NCI-H82 (cell line): ENCODE data around the gene LHPP.
A peak's percentile ranks its signal among the peaks of the same experiment; 100 is the strongest.

ENCODE experiments used
- DNase-seq: peaks from one replicate; lab custom pipeline; 2025; lab: John Stamatoyannopoulos, UW

LHPP gene

DNA sequence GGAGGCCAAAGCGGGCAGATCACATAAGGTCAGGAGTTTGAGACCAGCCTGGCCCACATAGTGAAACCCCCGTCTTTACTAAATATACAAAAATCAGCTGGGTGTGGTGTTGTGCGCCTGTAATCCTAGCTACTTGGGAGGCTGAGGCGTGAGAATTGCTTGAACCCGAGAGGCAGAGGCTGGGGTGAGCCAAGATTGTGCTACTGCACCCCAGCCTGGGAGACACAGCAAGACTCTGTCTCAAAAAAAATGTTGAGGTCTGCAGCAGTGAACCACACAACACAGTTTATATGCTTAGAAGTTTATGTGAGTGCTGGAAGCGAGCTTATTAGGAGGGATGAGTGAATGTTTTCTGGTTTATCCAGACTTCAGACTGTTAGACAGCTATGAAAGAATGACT is 10.4 kb downstream of the LHPP start:
- no peak for DNase-seq

DNA sequence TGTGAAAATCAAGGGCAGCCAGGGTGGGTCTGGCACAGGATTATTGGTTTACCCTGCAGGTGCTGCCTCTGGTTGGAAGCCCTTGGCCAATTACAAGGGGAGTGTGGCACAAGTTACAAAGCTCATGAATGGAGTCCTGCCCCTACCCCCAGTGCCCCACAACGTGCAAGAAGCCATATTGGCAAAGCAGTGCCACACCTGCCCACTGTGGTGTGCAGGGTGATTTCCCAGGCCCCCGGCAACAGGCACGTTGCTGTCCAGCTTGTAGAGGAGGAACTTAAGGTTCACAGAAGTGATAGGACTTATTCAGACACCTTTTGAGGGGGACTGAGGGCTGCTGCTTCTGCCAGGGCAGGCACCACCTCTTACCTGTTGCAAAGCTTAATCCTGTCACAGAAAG is 11.4 kb downstream of the LHPP start:
- no peak for DNase-seq

DNA sequence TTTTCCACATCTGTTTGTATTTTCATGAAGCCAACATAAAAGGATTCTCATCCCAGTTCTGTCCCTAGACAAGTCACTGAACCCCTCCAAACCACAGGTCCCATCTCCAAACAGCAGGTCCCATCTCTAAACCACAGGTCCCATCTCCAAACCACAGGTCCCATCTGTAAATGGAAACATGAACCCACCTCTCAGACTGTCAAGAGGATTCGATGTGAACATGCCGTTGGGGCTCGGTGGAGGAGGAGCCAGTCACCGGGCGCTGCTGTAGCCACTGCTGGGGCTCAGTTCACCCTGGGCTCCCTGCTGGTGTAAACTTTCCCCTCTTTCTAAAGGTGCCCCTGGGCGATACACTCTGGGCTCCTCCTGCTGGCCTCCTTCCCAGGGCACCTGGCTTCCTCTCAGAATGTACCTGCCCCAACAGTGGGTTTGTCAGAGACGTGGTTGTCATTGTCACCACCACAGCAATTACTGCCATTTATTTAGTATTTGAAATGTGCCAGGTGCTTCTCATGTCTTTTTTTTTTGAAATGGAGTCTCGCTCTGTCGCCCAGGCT is 13.0 kb downstream of the LHPP start:
- no peak for DNase-seq

DNA sequence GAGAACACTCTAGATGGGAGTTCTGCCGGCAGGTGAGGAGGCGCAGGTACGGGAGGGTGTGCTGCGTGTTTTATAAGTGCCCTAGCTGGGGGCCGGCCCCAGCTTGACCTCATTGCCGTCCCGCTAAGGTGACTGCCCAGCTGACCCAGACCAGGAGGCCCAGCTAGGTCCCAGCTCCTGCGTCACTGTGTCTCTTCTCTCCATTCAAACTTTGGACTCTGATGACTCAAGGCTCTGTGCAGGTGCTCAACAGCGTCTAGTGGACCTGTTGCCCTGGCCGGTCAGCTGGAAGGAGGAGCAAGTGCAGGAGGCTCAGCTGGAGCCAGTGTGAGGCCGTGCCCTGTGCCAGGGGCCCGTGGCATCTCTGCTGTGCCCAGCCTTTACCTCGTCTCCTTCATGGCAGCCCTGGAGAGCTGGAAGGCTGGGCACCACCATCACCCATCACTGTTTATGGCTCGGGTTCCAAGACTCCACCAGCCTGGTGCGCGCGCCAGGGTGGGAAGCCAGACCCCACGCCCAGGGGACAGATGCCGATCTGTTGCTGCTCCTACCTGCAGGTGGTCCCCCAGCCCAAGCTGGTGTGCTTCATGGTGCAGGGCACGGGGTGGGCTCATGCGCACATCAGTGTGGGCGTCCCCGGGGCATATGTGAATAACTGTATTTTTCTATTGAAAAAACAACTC is 14.6 kb downstream of the LHPP start:
- no peak for DNase-seq

DNA sequence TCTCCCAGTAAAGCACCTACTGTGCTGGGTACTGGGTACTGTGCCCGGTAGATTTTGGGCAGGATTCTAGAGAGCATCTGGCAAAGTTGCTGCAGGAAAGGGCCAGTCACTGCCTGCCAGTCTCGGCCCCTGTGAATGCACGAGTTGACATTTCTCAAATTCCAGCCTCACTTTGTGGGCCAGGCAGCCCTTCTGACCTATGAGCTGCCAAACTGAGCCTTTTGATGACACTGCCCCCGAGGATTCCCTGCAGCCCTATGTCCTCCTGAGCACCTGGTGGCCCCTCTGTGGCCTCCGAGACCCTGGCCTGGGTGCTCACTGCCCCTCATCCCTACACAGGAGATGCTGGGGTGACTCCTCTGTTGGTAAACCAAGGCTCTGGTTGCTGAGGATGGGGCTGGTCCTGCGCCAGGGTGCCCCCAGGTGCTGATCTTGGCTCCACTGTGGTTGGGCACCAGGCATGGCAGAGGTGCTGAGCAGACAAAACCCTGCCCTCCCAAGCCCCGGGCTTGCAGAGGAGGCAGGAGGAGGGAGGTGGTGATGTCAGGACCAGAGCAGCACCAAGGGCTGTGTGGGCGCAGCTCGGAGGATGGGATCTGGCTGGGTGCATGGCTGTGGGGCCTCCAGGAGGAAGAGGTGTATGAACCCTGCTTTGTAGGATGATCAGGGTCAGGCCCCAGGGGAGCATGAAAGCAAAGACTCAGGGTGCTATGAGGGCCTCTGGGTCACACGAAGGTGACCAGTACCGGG is 16.2 kb downstream of the LHPP start:
- no peak for DNase-seq

DNA sequence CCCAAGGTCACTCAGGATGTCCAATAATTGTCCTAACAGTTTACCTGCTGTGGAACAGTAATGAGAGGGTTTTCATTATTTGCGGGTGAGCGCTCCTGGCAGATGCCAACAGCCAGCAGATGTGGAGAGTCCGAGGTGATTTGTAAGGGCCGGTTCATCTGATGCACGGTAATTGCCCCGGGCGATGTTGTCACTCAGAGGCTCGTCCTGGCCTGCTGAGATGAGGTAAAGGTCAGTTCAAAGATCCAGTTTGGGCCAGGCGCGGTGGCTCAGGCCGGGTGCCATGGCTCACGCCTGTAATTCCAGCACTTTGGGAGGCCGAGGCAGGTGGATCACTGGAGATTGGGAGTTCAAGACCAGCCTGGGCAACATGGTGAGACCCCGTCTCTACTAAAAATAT is 16.9 kb downstream of the LHPP start:
- DNase-seq, result no peak

DNA sequence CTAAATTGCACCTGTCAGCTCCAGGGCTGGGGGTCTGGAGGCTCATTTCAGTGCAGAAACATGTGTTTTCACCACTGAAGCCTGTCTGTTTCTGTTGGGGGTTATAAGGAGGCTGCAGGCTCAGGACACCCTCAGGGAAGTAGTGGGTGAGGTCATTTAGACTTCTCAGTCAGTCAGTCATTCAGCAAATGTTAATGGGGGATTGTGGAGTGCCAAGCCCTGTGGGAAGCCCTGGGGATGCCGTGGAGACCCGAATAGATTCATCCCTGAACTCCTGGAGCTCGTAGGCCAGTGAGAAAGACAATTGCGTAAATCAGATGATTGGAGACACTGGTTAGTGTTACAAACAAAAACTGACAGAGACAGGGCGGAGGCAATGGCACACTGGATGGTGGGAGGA is 19.2 kb downstream of the LHPP start:
- DNase-seq, result no peak

DNA sequence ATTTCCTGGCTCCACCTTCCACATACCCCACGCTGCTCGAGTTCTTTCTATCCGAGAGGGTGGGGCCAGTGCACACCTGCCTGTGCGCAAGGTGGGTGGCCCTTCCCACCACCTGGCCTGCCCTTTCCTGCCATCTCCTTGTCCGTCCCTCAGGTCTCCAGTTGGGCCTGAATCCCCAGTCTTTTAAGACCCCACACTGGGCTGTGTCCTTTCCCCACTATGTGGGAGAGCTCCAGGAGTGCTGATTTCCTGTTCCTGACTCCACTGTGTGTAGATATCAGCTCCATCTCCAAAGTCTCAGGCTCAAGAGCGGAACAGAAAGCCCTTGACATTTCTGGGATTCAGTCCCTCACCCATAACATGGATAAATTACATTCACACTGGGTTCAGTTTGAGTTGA is 20.1 kb downstream of the LHPP start:
- DNase-seq, result no peak

DNA sequence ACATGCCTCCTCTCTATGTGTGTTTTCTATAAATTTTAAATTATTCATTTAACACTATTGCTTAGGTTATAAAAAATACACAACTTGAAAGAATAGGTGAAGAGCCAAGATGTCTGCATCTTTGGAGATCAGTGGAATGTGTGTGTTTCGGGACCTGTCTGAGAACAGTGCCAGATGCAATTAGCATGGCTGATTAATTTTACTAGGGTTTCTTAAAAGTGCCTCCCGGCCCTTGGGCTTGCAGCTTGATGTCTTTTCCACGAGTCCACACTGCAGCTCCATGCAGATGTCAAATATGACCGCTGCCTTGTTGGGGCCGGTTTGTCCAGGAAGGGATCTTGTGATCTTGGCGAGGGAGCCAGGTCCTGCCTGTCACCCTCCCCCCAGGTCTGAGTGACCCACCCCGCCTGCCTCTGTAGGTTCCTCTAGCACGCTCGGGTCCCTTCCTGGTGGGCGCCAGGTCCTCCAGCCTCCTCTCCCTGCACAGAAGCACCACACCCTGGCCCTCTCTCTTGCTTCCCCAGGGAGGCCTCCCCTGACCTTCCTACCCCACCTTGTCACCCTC is 20.7 kb downstream of the LHPP start:
- DNase-seq, result no peak

DNA sequence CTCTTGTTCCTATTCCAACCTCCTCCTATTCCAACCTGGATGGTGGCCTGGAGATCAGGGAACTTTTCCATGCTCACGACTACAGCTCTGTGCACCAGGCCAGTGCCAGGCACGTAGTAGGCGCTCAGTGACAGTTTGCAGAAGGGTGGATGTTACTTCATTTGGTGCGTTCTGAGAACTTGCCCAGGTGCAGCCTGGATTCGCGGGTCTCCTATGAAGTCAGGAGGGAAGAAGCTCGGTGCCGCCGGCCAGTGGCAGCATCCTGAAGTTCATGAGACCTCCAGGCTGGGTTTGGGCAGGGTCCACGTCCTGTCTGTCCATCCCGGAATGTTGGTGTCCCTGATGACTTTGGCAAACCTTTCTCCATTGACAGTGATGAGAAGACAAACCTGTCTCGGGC is 21.3 kb downstream of the LHPP start:
- no peak for DNase-seq

DNA sequence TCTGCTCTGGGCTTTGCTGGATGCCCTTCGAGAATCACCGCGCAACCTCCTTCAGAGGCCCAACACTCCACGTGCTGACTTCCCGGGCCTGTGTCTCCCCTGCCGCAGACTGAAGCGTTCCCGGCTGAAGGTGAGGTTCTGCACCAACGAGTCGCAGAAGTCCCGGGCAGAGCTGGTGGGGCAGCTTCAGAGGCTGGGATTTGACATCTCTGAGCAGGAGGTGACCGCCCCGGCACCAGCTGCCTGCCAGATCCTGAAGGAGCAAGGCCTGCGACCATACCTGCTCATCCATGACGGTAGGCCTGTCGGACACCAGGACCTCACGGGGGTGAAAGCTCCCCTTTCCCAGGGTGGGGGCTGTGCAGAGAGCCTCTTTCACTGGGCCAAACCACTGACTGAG is 22.4 kb downstream of the LHPP start:
- DNase-seq, result no peak

DNA sequence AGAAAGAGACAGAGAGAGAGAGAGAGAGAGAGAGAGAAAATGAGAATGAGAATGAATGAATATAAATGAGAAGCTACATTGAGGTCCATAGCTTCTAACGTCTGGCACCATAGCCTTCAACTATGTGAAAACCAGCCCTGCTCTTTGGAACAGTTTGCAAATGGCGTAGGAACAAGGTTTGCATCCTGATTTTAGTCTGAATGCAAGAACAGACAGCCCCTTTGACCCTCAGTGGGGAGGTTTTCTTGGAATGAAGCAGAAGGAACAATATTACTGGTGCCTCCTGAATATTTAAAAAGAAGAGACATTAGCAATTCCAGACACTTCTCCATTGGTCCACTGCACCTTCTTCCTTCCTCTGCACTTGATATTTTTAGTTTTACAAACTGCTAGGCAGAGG is 23.0 kb downstream of the LHPP start:
- DNase-seq, result no peak

DNA sequence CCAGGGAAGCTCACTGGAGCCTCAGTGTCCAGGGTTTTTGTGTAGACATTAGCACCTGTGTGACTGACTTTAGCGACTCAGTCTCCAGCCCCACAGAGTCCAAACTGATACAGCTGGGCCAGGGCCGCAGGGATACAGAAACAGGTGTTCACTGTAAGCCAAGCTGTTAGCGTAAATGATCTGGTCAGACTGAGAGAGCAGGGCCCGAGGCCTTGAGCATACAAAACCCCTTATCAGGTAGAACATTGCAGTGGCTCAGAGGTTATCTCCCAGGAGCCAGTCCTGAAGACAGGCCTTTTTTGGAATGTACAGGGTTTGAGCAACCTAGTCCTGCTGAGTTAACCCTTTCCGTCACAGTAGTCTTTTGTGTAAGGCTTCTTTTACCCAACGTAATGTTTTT is 25.0 kb downstream of the LHPP start:
- DNase-seq, result no peak

DNA sequence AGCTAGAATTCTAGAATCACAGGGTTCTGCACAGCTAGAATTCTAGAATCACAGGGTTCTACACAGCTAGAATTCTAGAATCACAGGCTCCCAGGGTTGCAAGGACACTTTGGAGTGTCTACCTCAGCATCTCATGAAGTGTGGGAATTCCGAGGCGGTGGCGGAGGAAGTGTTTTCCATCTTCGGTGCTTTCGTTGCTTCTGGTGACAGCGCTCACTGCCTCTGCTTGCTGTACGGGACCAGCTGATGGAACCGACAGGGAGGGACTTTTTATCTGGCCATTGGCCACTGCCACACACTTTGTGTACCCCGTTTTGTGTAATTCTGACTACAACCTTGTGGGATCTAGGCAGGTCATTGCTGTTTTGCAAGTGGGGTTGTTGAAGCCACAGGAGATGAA is 29.5 kb downstream of the LHPP start:
- no peak for DNase-seq

DNA sequence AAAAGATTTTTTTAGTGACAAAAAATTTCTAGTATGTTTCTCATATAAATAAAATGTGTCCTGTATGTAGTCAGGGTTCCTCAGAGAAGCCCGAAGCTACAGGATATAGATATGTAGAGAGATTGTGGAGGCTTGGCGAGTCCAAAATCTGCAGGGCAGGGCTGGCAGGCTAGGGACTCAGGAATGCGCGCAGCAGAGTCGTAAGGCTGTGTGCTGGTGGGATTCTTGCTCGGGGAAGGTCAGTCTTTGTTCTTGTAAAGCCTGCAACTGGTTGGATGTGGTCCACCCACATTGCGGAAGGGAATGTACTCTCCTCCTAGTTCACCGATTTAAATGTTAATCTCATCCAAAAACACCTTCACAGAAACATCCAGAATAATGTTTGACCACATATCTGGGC is 30.6 kb downstream of the LHPP start:
- no peak for DNase-seq

DNA sequence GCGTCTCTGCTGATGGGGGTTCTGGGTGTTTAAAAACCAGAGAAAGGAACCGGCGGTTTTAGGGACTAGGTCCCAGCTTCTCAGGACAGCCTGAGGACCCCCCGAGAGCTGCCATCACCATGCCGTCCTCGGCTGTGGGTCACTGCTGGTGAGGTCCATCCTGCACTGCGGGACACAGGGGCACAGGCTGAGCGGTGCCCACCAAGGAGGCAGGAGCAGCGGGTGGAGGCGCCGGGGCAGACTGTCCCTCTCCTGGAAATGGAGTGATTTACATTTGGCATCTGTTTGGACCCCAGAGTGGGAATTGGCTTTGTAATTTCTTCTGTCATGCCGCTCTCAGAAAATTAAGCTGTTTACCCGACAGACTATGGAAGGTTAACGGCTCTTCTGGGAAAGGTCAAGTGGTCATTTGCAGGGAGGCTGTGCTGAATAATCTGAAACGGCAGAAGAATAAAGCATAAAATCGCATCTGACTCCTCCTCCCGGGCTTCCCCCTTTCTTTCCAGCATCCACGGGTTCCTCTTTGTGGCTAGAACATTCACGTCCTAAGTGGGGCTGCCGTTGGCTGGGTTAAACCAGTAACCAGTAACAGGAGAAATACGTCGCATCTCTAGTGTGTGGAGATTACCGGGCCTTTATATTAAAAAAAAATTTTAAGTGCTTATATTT is 31.7 kb downstream of the LHPP start:
- DNase-seq, result no peak

DNA sequence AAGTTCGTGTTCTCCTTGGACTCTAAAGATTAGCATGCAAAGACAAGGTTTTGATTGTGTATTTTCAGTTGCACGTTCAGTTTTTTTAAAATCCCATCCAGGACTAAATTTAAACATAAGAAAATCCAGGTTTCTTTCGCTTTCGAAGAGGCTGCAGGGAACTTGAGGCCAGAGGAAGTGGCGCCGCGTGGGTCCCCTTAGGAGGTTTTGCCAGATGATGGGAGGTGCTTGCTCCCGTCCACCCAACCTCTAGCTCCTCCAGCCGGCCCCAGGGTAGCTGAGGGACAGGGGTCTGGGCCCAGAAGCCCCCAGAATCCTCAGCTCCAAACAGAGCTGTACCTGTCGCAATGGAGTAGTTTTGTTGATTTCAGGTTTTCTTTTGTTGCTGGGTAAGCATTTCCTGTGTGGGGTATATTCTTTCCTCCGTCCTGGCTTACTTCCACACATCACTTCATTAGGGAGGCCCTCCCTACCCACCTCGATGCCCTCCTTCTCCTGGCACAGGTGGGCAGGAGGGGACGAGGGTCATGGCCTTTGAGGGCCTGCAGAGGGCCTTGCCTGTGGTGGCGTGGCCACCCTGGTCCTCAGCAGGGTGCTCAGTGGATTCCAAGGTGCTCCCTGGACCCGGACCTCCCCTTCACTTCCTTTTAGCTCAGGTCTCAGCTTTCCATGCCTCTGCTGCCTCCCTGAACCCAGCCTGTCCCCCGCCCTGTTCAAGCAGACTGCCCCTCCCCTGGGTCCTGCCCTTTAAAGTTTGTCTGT is 32.6 kb downstream of the LHPP start:
- no peak for DNase-seq

DNA sequence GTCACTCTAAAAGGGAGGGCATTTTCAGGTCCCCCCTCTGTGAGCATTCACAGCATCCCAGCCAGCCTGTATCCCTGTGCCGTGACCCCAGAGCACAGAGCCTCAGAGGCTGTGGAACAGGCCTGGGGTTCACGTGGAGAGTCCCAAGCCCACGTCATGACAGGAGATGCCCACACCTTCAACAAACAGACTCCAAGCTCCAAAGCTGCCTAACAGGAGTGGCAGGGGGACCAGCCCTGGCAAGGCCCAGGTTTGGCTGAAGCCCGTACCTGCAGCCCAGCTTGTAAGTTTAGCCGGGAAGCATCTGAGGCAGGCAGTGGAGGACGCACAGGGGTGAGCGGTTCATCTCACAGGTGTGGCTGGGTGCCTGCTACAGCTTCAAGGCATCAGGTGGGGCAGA is 33.5 kb downstream of the LHPP start:
- DNase-seq, result no peak

DNA sequence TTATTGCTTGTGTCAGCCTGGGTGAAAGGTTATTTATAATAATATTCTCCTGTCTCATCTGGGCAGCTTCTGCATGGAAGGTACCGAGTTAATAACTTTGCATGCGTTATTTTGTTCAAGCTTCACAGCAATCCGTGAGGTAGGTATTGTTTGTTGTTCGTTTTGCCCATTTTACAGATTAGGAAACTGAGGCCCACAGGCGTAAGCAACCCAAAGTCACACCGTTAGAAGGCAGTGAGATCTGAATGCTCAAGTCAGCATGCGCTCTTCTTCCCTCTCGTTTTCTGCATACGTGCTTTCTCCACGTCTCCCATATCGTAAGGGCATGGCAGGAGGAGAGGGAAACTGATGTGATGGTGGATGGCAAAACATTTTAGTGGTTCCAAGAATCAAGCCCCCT is 34.1 kb downstream of the LHPP start:
- DNase-seq, result no peak

DNA sequence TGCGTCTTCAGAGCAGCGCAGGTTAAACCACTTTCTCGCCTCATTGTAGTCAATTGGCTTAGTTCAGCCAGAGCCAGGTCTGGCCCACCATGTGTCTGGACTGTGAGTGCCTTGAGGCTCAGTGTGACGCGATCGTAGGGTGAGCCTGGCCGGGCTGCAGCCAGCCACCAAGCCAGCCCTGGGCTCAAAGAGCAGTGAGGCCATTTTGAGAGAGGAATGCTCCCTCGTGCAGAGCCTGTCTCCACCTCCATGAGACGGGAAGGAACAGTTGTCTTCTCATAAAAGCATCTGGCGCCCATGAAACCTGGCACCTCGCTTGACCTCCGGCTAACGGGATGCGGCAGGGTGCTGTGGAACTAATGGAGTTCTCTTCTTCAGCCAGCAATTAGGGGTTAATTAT is 34.5 kb downstream of the LHPP start:
- peak; percentile 18 for DNase-seq

DNA sequence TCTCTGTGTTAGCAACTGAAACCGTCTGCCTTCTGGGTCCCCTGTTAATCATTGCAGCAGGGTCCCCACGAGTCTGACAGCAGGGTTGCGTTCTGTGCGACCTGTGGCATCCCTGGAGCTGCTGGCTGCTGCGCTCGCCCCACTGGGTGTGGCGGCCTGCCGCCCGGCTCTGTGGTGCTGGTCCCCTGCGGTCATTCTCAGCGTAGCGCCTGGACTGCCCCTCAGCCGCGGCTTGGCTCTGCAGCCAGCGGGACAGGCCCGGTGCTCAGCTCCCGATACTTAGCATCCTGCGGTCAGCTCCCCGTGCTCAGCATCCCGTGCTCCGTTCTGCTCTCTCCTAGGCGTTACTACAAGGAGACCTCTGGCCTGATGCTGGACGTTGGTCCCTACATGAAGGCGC is 35.0 kb downstream of the LHPP start:
- no peak for DNase-seq
